Measurements from ENCODE around the gene CDON.

GRCh38 chr11:125923012-125923579, 139.6 kb downstream of the CDON start:
- TF ChIP-seq CTCF (IDR thresholded peaks at IDR 0.05) (peak; percentile 47 to 82 (median 80)), POLR2AphosphoS5 (IDR thresholded peaks at IDR 0.05) (no peak), EP300 (IDR thresholded peaks at IDR 0.05) (no peak), POLR2A (IDR thresholded peaks at IDR 0.05) (no peak)
